Esophagus squamous epithelium (tissue), 4 donors: ENCODE measurements around the gene SIGMAR1.

Experiments used
- CTCF ChIP-seq, 6 experiments: fragments of 450-650 bp in 4 of 6; fragments of 200-600 bp in 2 of 6; sonication (generic) in 2 of 6; IDR thresholded peaks; one replicate each; pipeline ENCODE4 v1.5.1; 2016 to 2019; ENCODE audit warnings: antibody characterized with exemption in 6 of 6, mild to moderate bottlenecking in 4 of 6, moderate library complexity in 4 of 6
- POLR2A ChIP-seq, 4 donors: fragments of 450-650 bp; IDR thresholded peaks; one replicate each; pipeline ENCODE4 v1.6.1; 2017; ENCODE audit warnings: antibody characterized with exemption in 4 of 4, mild to moderate bottlenecking in 4 of 4, moderate library complexity in 3 of 4

GRCh38 chr9:34646211-34647083 is 8.9 kb upstream of the SIGMAR1 start, which contains the start of gene GALT:
- TF ChIP-seq CTCF (IDR thresholded peaks at IDR 0.05) = peak; percentile 18 to 56 (median 36)
- peak in 2 of 4 donors; percentile 20 to 23 for TF ChIP-seq POLR2A (IDR thresholded peaks at IDR 0.05)
